ENCODE results near the gene RNASEH1. TPM values are rescaled to one million over a fixed set of nuclear protein-coding genes. Genes with fewer than 3 reads are reported as not detected.

Gene RNASEH1
- total RNA-seq, 4 donors from 2014 or later = 28.1 to 46.2 (median 34.0) TPM

DNA sequence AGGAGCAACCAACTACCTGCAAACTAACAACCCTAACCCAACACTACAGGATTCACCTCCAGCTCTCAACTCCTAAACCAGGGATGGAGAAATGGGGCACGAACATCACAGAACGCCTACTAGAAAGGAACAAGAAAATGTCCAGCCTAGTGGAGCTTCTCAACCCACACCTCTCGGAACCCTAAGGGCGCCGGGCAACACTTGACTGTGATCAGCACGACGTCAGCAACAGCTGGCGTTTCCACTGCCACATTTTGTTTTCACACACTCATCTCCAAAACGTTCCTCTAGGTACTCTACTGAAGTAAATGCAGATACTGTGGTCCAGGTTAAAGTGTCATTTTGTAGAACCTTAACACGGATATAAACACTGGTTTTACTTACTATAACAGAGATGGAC, 4.2 kb downstream of the RNASEH1 start:
- H3K4me3 ChIP-seq = no peak overlapping the region
- no peak for ATAC-seq
- H3K36me3 ChIP-seq = peaks cover 0 to 78% of the 10 kb centered on the region in 2 donors
- H3K9me3 ChIP-seq = no peaks in the 10 kb centered on the region
- WGBS, 2 donors (ENCODE audit: low coverage in 1 of 2) = 70 to 86% methylated on average over 4 to 10 of the region's 10 CpGs
- H3K27ac ChIP-seq = no peak overlapping the region
- no peaks in the 10 kb centered on the region for H3K27me3 ChIP-seq
- TF ChIP-seq, protein P1, sequence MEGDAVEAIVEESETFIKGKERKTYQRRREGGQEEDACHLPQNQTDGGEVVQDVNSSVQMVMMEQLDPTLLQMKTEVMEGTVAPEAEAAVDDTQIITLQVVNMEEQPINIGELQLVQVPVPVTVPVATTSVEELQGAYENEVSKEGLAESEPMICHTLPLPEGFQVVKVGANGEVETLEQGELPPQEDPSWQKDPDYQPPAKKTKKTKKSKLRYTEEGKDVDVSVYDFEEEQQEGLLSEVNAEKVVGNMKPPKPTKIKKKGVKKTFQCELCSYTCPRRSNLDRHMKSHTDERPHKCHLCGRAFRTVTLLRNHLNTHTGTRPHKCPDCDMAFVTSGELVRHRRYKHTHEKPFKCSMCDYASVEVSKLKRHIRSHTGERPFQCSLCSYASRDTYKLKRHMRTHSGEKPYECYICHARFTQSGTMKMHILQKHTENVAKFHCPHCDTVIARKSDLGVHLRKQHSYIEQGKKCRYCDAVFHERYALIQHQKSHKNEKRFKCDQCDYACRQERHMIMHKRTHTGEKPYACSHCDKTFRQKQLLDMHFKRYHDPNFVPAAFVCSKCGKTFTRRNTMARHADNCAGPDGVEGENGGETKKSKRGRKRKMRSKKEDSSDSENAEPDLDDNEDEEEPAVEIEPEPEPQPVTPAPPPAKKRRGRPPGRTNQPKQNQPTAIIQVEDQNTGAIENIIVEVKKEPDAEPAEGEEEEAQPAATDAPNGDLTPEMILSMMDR (IDR thresholded peaks at IDR 0.05) = no peak
- TF ChIP-seq POLR2A (IDR thresholded peaks at IDR 0.05) (no peak), EP300 (IDR thresholded peaks at IDR 0.05) (no peak), POLR2AphosphoS5 (IDR thresholded peaks at IDR 0.05) (no peak)
- peaks cover 0 to 16% (median 12%) of the 10 kb centered on the region in 3 donors for H3K4me1 ChIP-seq

DNA sequence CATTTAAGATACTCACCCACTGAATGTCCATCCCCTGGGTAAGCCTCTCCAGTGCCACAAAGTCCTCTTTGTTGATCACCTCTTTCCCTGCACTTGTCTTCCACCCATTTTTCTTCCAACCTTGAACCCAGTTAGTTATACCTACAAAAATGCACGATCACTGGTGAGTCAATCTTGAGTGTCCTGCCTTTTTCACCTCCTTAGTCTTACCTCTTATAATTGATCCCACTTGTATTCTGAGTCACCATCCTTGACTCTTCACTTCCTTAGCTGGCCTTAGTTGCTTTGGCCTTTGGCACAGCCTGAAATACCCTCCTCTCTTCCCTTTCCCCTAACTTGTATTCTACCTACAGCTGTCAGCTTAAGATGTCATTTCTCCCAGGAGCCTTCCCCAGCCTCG, 10.2 kb downstream of the RNASEH1 start:
- H3K27ac ChIP-seq = no peak overlapping the region
- no peaks in the 10 kb centered on the region for H3K27me3 ChIP-seq
- ATAC-seq = no peak
- TF ChIP-seq POLR2AphosphoS5 (IDR thresholded peaks at IDR 0.05) (no peak), EP300 (IDR thresholded peaks at IDR 0.05) (no peak), POLR2A (IDR thresholded peaks at IDR 0.05) (no peak)
- TF ChIP-seq, protein P1 (IDR thresholded peaks at IDR 0.05) = no peak
- H3K9me3 ChIP-seq = no peaks in the 10 kb centered on the region
- H3K4me1 ChIP-seq = no peaks in the 10 kb centered on the region
- peaks cover 10 to 99% of the 10 kb centered on the region in 2 donors for H3K36me3 ChIP-seq
- H3K4me3 ChIP-seq = no peak overlapping the region
- 94 to 100% methylated on average over 2 of the region's 2 CpGs for WGBS, 2 donors (ENCODE audit: low coverage in 1 of 2)

DNA sequence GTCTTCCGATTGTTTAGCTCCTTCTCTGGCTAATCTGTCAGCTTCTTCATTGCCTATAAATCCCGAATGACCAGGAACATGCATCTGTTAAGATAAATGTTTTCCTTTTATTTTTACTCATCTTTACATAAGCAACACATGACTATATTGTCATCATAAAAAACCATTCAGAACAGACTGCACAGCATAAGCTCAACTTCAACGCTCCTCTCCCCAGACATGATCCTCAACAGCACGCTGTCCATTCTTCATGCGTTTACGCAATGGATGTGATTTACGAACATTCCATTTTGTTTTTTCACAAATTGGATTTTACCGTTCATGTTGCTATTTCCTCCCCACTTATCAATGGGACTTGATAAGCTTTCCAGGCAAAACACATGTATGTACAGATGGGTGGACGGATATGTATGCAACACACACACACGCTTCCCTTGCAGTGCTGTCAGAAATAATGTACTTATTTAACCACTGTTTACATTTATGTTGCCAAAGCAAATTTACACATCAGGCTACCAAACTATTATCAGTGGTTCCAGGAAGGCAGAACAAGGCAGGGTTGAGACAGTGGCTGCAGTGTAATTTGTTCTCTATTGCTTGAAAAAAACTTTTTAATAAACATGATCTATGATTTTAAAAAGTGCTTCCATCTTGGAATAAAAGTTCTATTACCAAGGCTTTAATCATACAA, 12.2 kb downstream of the RNASEH1 start:
- ATAC-seq = no peak
- TF ChIP-seq POLR2A (IDR thresholded peaks at IDR 0.05) = no peak
- TF ChIP-seq EP300 (IDR thresholded peaks at IDR 0.05) = no peak
- no peak for TF ChIP-seq POLR2AphosphoS5 (IDR thresholded peaks at IDR 0.05)
- TF ChIP-seq, protein P1 (IDR thresholded peaks at IDR 0.05) = no peak
- Histone ChIP-seq H3K9me3 (no peaks in the 10 kb centered on the region), H3K4me1 (no peaks in the 10 kb centered on the region), H3K4me3 (no peak overlapping the region), H3K27me3 (no peaks in the 10 kb centered on the region), H3K27ac (no peak overlapping the region), H3K36me3 (peaks cover 10 to 100% of the 10 kb centered on the region in 2 donors)
- 81 to 89% methylated on average over 10 of the region's 10 CpGs for WGBS, 2 donors (ENCODE audit: low coverage in 1 of 2)

DNA sequence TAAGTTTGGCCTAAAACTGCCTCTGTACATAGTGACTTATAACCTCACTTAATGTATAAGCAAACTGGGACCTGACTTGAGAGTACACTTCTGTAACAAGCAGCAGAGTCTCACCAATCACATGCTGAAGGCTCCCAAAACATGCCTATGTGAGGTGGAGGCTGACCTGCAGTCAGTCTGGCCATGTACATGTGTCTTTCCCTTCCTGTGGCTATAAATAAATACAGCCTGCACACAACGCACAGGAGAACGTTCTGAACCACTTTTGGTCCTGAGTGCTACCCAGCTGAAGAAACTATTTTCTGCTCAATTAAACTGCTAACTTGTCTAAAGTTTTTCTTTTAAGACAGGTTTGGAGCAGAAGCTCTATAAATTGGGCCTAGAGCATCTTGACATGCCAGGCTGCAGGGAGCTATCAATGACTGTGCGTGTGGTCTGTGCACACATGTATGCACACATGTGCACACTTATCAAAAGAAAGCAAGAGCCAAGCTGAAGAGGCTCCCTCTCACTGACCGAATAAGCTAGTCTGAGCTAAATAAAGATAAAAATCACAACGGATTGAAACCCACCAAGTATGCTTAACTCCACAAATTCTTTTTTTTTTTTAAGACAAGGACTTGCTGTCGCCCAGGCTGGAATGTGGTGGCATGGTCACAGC, 15.0 kb downstream of the RNASEH1 start:
- Histone ChIP-seq H3K9me3 (no peaks in the 10 kb centered on the region), H3K27me3 (no peaks in the 10 kb centered on the region), H3K4me1 (no peaks in the 10 kb centered on the region), H3K36me3 (peaks cover 7 to 92% of the 10 kb centered on the region in 2 donors), H3K27ac (no peak overlapping the region), H3K4me3 (no peak overlapping the region)
- 69 to 71% methylated on average over 5 of the region's 6 CpGs for WGBS, 2 donors (ENCODE audit: low coverage in 1 of 2)
- ATAC-seq = no peak
- no peak for TF ChIP-seq POLR2A (IDR thresholded peaks at IDR 0.05)
- TF ChIP-seq, protein P1 (IDR thresholded peaks at IDR 0.05) = no peak
- TF ChIP-seq EP300 (IDR thresholded peaks at IDR 0.05) = no peak
- TF ChIP-seq POLR2AphosphoS5 (IDR thresholded peaks at IDR 0.05) = no peak

DNA sequence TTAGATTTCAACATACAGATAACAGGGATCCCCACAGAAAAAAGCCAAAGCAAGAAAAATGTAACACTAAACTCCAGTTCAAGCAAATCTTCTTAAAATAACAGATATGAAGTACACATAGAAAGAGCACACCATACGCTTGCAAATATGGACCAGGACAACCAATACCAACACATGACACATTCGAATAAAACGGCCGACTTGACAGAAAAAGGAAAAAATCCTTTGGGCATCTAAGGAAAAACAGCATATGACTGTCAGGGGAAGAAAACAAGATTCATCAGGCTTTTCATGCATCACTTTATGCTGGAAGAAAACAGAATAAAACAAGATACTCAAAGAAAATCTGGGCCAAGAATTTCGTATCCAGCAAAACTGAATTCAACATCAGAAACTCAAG, 16.0 kb downstream of the RNASEH1 start:
- no peak overlapping the region for H3K27ac ChIP-seq

More for the DNA sequence above, 16.0 kb downstream of the RNASEH1 start:
- WGBS, 2 donors (ENCODE audit: low coverage in 1 of 2) = 86 to 96% methylated on average over 5 of the region's 5 CpGs
- H3K9me3 ChIP-seq = no peaks in the 10 kb centered on the region
- H3K4me1 ChIP-seq = peaks cover 0 to 2% (median 0%) of the 10 kb centered on the region in 3 donors
- TF ChIP-seq, protein P1 (IDR thresholded peaks at IDR 0.05) = no peak
- TF ChIP-seq POLR2AphosphoS5 (IDR thresholded peaks at IDR 0.05) (no peak), POLR2A (IDR thresholded peaks at IDR 0.05) (no peak), EP300 (IDR thresholded peaks at IDR 0.05) (no peak)
- H3K27me3 ChIP-seq = no peaks in the 10 kb centered on the region
- ATAC-seq = no peak
- H3K4me3 ChIP-seq = no peak overlapping the region
- peaks cover 7 to 81% of the 10 kb centered on the region in 2 donors for H3K36me3 ChIP-seq
